Measurements from ENCODE around the gene DNAJC4.

- TF ChIP-seq CTCF (IDR thresholded peaks at IDR 0.05 in 4 of 5, conservative IDR thresholded peaks at IDR 0.05 in 1 of 5) (peak; percentile 50 to 76 (median 67)), POLR2A (IDR thresholded peaks at IDR 0.05) (peak; percentile 99 to 100)
These were observed 45.1 kb upstream of the DNAJC4 start for GRCh38 chr11:64185175-64185692.
